Endothelial cell of umbilical vein (primary cell): ENCODE data around the gene ARID1B. TPM values are rescaled to one million over a fixed set of nuclear protein-coding genes. Genes with fewer than 3 reads are reported as not detected.

Experiments
- BruUV-seq: library from RNA; stranded (reverse); fragments of 400-500 nt; replicated peaks from 2 replicates; lab custom pipeline; 2021; lab: Mats Ljungman, UMichigan
- CTCF ChIA-PET: fragments of 300-600, 350-600 bp; sonication (Branson Sonifier 250); formaldehyde crosslinking; loops from one replicate; lab custom pipeline; 2021; ENCODE audit warnings: antibody characterized with exemption, inconsistent platforms; lab: Charles Lee
- POLR2A ChIA-PET: fragments of 300-600, 350-600 bp; sonication (Branson Sonifier 250); formaldehyde crosslinking; loops from one replicate; lab custom pipeline; 2021; ENCODE audit warnings: antibody characterized with exemption, inconsistent platforms; lab: Charles Lee
- DNase-seq: peaks from one replicate; pipeline ENCODE4 v3.0.0-alpha.2; 2011; ENCODE audit warnings: low read depth, low spot score
- FAIRE-seq: peaks from 2 replicates; lab custom pipeline; 2011; peaks lifted over from hg19 to GRCh38; lab: Jason Lieb, UNC
- H2AFZ ChIP-seq: 2 replicates; pipeline ENCODE4 v1.6.0; 2012; ENCODE audit warnings: low read depth, low read length, control low read depth, inconsistent platforms
- H3K27ac ChIP-seq: 2 replicates; pipeline ENCODE4 v1.5.1; 2011; ENCODE audit warnings: low read depth, mild to moderate bottlenecking, control low read depth, low read length, moderate library complexity; ENCODE audit not compliant: insufficient read depth
- H3K27me3 ChIP-seq, 2 experiments: 2 replicates each; pipeline versions ENCODE4 v1.6.0 to v1.6.1; 2011; ENCODE audit warnings: low read length in 2 of 2, mixed read lengths in 1 of 2; ENCODE audit not compliant: control insufficient read depth in 2 of 2, insufficient read depth in 2 of 2
- H3K36me3 ChIP-seq, 2 experiments: 2 replicates in 1 of 2; 3 replicates in 1 of 2; pipeline ENCODE4 v1.5.1; 2011; ENCODE audit warnings: low read length in 2 of 2, mild to moderate bottlenecking in 1 of 2, moderate library complexity in 1 of 2; ENCODE audit not compliant: control insufficient read depth in 2 of 2, insufficient read depth in 2 of 2; ENCODE audit errors: extremely low read depth in 1 of 2
- H3K4me1 ChIP-seq: 3 replicates; pipeline ENCODE4 v1.5.1; 2011; ENCODE audit warnings: mild to moderate bottlenecking, low read length; ENCODE audit not compliant: control insufficient read depth, insufficient read depth; ENCODE audit errors: extremely low read depth
- H3K4me2 ChIP-seq: 2 replicates; pipeline ENCODE4 v1.6.1; 2011; ENCODE audit warnings: low read length, control low read depth, mixed read lengths; ENCODE audit not compliant: insufficient read depth
- H3K4me3 ChIP-seq, 3 experiments: fragments of 200-600 bp in 1 of 3; sonication (generic), shearing (Covaris generic) in 1 of 3; replicated peaks in 1 of 3; 2 replicates each; pipeline ENCODE4 v1.5.1; 2011 to 2016; ENCODE audit warnings: control low read depth in 3 of 3, low read length in 3 of 3, mild to moderate bottlenecking in 2 of 3, inconsistent platforms in 1 of 3, low read depth in 1 of 3, moderate library complexity in 1 of 3; ENCODE audit not compliant: insufficient read depth in 1 of 3
- H3K79me2 ChIP-seq: 2 replicates; pipeline ENCODE4 v1.6.0; 2012; ENCODE audit warnings: low read length, inconsistent platforms; ENCODE audit not compliant: control insufficient read depth, insufficient read depth
- H3K9ac ChIP-seq: replicated peaks from 2 replicates; pipeline ENCODE3; 2011; ENCODE audit warnings: low read length, control low read depth; ENCODE audit not compliant: insufficient read depth; ENCODE audit errors: extremely low read depth
- H3K9me1 ChIP-seq: replicated peaks from 3 replicates; pipeline ENCODE4 v1.6.0; 2011; ENCODE audit warnings: mild to moderate bottlenecking, low read length; ENCODE audit not compliant: control insufficient read depth, insufficient read depth; ENCODE audit errors: extremely low read depth
- H3K9me3 ChIP-seq: replicated peaks from 2 replicates; pipeline ENCODE4 v1.5.1; 2012; ENCODE audit warnings: low read length, inconsistent platforms; ENCODE audit not compliant: control insufficient read depth, insufficient read depth
- H4K20me1 ChIP-seq: replicated peaks from 2 replicates; pipeline ENCODE3; 2011; ENCODE audit warnings: mild to moderate bottlenecking, low read length; ENCODE audit not compliant: control insufficient read depth, insufficient read depth; ENCODE audit errors: extremely low read depth
- CTCF ChIP-seq, 2 donors: IDR thresholded peaks; 1 replicate in 1 of 2; 2 replicates in 1 of 2; pipeline ENCODE4 v1.5.1; 2011; ENCODE audit warnings: low read length in 2 of 2, mild to moderate bottlenecking in 2 of 2, moderate library complexity in 2 of 2, control low read depth in 1 of 2, inconsistent platforms in 1 of 2, low read depth in 1 of 2; ENCODE audit not compliant: insufficient read depth in 1 of 2; ENCODE audit errors: extremely low read depth in 1 of 2
- EZH2 ChIP-seq: IDR thresholded peaks from 2 replicates; pipeline ENCODE4 v1.6.1; 2012; ENCODE audit warnings: borderline replicate concordance, low read depth, mild to moderate bottlenecking, moderate library complexity, low read length, inconsistent platforms; ENCODE audit not compliant: severe bottlenecking
- FOS ChIP-seq: IDR thresholded peaks from 2 replicates; pipeline ENCODE4 v1.6.1; 2011; ENCODE audit warnings: mild to moderate bottlenecking, low read length, moderate library complexity, borderline replicate concordance; ENCODE audit not compliant: insufficient read depth
- GATA2 ChIP-seq: IDR thresholded peaks from 2 replicates; pipeline ENCODE4 v1.7.0; 2011; ENCODE audit warnings: low read depth, mild to moderate bottlenecking, moderate library complexity, mixed read lengths, low read length; ENCODE audit not compliant: insufficient read length, insufficient read depth
- JUN ChIP-seq: IDR thresholded peaks from 2 replicates; pipeline ENCODE4 v1.6.1; 2011; ENCODE audit warnings: borderline replicate concordance, low read depth; ENCODE audit not compliant: insufficient read length, insufficient read depth
- MYC ChIP-seq: IDR thresholded peaks from one replicate; pipeline ENCODE4 v1.6.1; 2011; ENCODE audit warnings: mild to moderate bottlenecking, low read depth, low read length
- POLR2A ChIP-seq: IDR thresholded peaks from 2 replicates; pipeline ENCODE4 v1.6.1; 2012; ENCODE audit warnings: low read depth, mild to moderate bottlenecking, control low read depth, low read length
- POLR2AphosphoS5 ChIP-seq: IDR thresholded peaks from 2 replicates; pipeline ENCODE4 v1.6.1; 2012; ENCODE audit warnings: low read depth, mild to moderate bottlenecking, control low read depth, low read length, moderate library complexity; ENCODE audit not compliant: insufficient read depth
- dilution Hi-C: fragments of 300-500 bp; cut with MboI; formaldehyde crosslinking; loops from one replicate; pipeline ENCODE4 v1.15.0; 2019; ENCODE audit warnings: low sequenced_read_pairs; ENCODE audit not compliant: extremely low pct_ligation_motif_present
- intact Hi-C: fragments of 100-400 bp; cut with micrococcal nuclease; formaldehyde crosslinking; loops from one replicate; pipeline ENCODE4 v1.10.0; 2022
- polyA plus RNA-seq, 4 experiments: library from polyadenylated mRNA; depleted of rRNA in 3 of 4; stranded (reverse) in 3 of 4; unstranded in 1 of 4; fragments of >200 nt; gene quantifications; 2 replicates each; pipeline versions ENCODE4 v1.2.1 to v1.2.3, GENCODE V29; 2011 to 2012; ENCODE audit warnings: missing spikeins in 1 of 4
- total RNA-seq: library from RNA; stranded (reverse); gene quantifications from 2 replicates; pipeline ENCODE4 v1.2.3, GENCODE V29; 2021
- TF ChIP-seq, protein P1 (sequence below): IDR thresholded peaks from 2 replicates; pipeline ENCODE4 v1.6.1; 2011; ENCODE audit not compliant: insufficient read depth, insufficient read length

The ARID1B gene
- total and polyA plus RNA-seq, 2 donors (not counting 3 experiments of a cell fraction or from before 2014, with no cell fraction given): 21.8 to 89.5 TPM

DNA sequence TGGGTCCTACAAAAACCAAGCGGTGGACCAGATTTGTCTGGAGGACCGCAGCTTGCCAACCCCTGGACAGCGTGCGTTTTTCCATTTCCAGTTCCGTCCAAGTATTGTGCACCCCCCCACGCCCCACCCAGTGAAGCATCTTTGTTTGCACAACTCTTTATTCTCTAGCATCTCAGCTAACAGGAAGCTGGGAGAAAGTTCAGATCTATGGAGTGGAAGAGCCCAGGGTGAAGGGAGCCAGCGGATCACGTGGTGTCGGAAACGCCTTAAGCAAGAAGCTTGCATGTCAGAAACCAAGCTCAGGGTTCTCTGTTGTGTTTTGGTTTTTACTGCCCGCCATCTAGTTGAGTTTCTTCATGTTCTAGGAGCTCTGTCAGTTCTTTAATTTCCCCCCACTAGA is 29.9 kb downstream of the ARID1B start:
- no peaks in the 10 kb centered on the region for H3K9me3 ChIP-seq
- H3K9me1 ChIP-seq: no peaks in the 10 kb centered on the region
- no peak for DNase-seq
- H3K27me3 ChIP-seq: no peaks in the 10 kb centered on the region
- peaks cover 97% of the 10 kb centered on the region for H3K79me2 ChIP-seq
- no peak overlapping the region for H3K27ac ChIP-seq
- dilution Hi-C loops: no loop called here
- H3K9ac ChIP-seq: no peak overlapping the region
- BruUV-seq: no TSS peak
- H4K20me1 ChIP-seq: peaks cover 12% of the 10 kb centered on the region
- ChIA-PET POLR2A (interaction anchor here (0.6 kb wide), 1 partner anchor 213 kb away, joined by 5 read pairs; no protein-coding TSS in a partner anchor), CTCF (interaction anchor here (2.9 kb wide), 1 partner anchor 11 kb away, joined by 18 read pairs; no protein-coding TSS in a partner anchor)
- H3K4me2 ChIP-seq: no peak overlapping the region
- H3K36me3 ChIP-seq: no peaks in the 10 kb centered on the region
- FAIRE-seq: no peak
- H2AFZ ChIP-seq: no peak overlapping the region
- no peak overlapping the region for H3K4me3 ChIP-seq
- intact Hi-C loops: no loop called here
- TF ChIP-seq FOS (no peak), CTCF (IDR thresholded peaks at IDR 0.05; ENCODE audit: extremely low read depth in 1 of 2, insufficient read depth in 1 of 2, low read depth in 1 of 2, low read length in 2 of 2) (no peak), JUN (no peak), MYC (no peak), GATA2 (no peak), EZH2 (no peak), POLR2A (no peak), POLR2AphosphoS5 (no peak)
- TF ChIP-seq, protein P1, sequence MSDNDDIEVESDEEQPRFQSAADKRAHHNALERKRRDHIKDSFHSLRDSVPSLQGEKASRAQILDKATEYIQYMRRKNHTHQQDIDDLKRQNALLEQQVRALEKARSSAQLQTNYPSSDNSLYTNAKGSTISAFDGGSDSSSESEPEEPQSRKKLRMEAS: no peak
- no peaks in the 10 kb centered on the region for H3K4me1 ChIP-seq
